Iris pigment epithelial cell (primary cell): ENCODE measurements around the gene NFIA.

ENCODE experiments used
- DNase-seq: peaks from one replicate; pipeline ENCODE4 v3.0.0-alpha.2; 2011; ENCODE audit warnings: low read depth

The NFIA gene

GRCh38 chr1:61215676-61216289 lies 133.4 kb downstream of the NFIA start:
- DNase-seq = no peak

GRCh38 chr1:61220536-61220935 lies 138.2 kb downstream of the NFIA start:
- no peak for DNase-seq

- peak; percentile 36 for DNase-seq
These were observed 139.3 kb downstream of the NFIA start for GRCh38 chr1:61221642-61222041.

- no peak for DNase-seq
These were observed 139.9 kb downstream of the NFIA start for GRCh38 chr1:61222240-61222639.

- DNase-seq = no peak
These were observed 140.8 kb downstream of the NFIA start for GRCh38 chr1:61223140-61223539.

- DNase-seq = no peak
These were observed 142.2 kb downstream of the NFIA start for GRCh38 chr1:61224609-61225008.

GRCh38 chr1:61225478-61225877 lies 143.1 kb downstream of the NFIA start:
- no peak for DNase-seq

- no peak for DNase-seq
These were observed 144.6 kb downstream of the NFIA start for GRCh38 chr1:61226791-61227567.

GRCh38 chr1:61227857-61228550 lies 145.6 kb downstream of the NFIA start:
- DNase-seq = no peak

GRCh38 chr1:61230523-61230922 lies 148.2 kb downstream of the NFIA start:
- no peak for DNase-seq

- no peak for DNase-seq
These were observed 149.4 kb downstream of the NFIA start for GRCh38 chr1:61231795-61232194.

GRCh38 chr1:61233121-61233660 lies 150.8 kb downstream of the NFIA start:
- no peak for DNase-seq

GRCh38 chr1:61234587-61234919 lies 152.2 kb downstream of the NFIA start:
- DNase-seq = no peak

- DNase-seq = no peak
These were observed 154.8 kb downstream of the NFIA start for GRCh38 chr1:61237147-61237546.

GRCh38 chr1:61237659-61238358 lies 155.4 kb downstream of the NFIA start:
- DNase-seq = no peak

- no peak for DNase-seq
These were observed 156.0 kb downstream of the NFIA start for GRCh38 chr1:61238359-61238665.

GRCh38 chr1:61240878-61241277 lies 158.5 kb downstream of the NFIA start:
- no peak for DNase-seq

- DNase-seq = no peak
These were observed 159.1 kb downstream of the NFIA start for GRCh38 chr1:61241411-61241838.

- DNase-seq = no peak
These were observed 159.6 kb downstream of the NFIA start for GRCh38 chr1:61241973-61242381.

GRCh38 chr1:61244114-61244513 lies 161.8 kb downstream of the NFIA start:
- DNase-seq = peak; percentile 83

- no peak for DNase-seq
These were observed 163.5 kb downstream of the NFIA start for GRCh38 chr1:61245696-61246400.
